ENCODE results near the gene PIK3R2.

DNA sequence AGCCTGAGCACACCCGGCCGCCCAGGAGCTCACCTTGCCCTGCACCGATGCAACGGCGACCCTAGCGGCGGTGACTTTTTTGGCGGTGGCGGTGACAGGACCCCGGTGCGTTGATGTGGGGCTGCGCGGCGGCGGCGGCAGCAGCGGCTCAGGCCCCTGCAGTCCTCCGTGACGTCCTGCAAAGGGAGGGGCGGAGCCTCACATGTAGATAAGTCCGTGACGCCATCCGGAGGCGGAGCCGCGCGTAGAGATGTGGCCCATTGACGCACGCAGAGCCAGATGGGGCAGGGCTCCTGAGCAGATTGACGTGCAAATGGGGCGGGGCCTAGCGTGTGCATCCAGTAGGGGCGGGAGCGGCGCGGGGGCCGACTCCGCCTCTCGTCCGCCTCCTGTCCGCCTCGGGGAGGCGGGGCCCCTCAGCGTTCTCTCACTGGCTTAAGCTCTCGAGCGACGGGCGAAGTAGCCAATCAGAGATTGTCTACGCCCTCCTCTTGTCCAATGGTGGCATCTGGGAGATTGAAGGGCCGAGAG, 51.0 kb downstream of the PIK3R2 start, which contains the start of gene RAB3A:
- TF ChIP-seq, protein P1, sequence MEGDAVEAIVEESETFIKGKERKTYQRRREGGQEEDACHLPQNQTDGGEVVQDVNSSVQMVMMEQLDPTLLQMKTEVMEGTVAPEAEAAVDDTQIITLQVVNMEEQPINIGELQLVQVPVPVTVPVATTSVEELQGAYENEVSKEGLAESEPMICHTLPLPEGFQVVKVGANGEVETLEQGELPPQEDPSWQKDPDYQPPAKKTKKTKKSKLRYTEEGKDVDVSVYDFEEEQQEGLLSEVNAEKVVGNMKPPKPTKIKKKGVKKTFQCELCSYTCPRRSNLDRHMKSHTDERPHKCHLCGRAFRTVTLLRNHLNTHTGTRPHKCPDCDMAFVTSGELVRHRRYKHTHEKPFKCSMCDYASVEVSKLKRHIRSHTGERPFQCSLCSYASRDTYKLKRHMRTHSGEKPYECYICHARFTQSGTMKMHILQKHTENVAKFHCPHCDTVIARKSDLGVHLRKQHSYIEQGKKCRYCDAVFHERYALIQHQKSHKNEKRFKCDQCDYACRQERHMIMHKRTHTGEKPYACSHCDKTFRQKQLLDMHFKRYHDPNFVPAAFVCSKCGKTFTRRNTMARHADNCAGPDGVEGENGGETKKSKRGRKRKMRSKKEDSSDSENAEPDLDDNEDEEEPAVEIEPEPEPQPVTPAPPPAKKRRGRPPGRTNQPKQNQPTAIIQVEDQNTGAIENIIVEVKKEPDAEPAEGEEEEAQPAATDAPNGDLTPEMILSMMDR (IDR thresholded peaks at IDR 0.05; ENCODE audit: low read depth, low read length, missing input control), result no peak
- TF ChIP-seq SP1 (IDR thresholded peaks at IDR 0.05) (peak; percentile 100), JUND (IDR thresholded peaks at IDR 0.05) (peak in 1 of 2 donors; percentile 41), GABPA (IDR thresholded peaks at IDR 0.05 in 1 of 2, conservative IDR thresholded peaks at IDR 0.05 in 1 of 2) (peak in 1 of 2 donors; percentile 51), EGR1 (IDR thresholded peaks at IDR 0.05; ENCODE audit: low read depth in 2 of 2) (no peak), HNF4G (IDR thresholded peaks at IDR 0.05) (no peak), HNF4A (conservative IDR thresholded peaks at IDR 0.05) (no peak), TAF1 (conservative IDR thresholded peaks at IDR 0.05) (no peak), YY1 (IDR thresholded peaks at IDR 0.05) (peak; percentile 90), RXRA (IDR thresholded peaks at IDR 0.05) (no peak)
- TF ChIP-seq, protein P2, sequence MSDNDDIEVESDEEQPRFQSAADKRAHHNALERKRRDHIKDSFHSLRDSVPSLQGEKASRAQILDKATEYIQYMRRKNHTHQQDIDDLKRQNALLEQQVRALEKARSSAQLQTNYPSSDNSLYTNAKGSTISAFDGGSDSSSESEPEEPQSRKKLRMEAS (IDR thresholded peaks at IDR 0.05), result no peak
- TF ChIP-seq, protein P3, sequence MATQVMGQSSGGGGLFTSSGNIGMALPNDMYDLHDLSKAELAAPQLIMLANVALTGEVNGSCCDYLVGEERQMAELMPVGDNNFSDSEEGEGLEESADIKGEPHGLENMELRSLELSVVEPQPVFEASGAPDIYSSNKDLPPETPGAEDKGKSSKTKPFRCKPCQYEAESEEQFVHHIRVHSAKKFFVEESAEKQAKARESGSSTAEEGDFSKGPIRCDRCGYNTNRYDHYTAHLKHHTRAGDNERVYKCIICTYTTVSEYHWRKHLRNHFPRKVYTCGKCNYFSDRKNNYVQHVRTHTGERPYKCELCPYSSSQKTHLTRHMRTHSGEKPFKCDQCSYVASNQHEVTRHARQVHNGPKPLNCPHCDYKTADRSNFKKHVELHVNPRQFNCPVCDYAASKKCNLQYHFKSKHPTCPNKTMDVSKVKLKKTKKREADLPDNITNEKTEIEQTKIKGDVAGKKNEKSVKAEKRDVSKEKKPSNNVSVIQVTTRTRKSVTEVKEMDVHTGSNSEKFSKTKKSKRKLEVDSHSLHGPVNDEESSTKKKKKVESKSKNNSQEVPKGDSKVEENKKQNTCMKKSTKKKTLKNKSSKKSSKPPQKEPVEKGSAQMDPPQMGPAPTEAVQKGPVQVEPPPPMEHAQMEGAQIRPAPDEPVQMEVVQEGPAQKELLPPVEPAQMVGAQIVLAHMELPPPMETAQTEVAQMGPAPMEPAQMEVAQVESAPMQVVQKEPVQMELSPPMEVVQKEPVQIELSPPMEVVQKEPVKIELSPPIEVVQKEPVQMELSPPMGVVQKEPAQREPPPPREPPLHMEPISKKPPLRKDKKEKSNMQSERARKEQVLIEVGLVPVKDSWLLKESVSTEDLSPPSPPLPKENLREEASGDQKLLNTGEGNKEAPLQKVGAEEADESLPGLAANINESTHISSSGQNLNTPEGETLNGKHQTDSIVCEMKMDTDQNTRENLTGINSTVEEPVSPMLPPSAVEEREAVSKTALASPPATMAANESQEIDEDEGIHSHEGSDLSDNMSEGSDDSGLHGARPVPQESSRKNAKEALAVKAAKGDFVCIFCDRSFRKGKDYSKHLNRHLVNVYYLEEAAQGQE (IDR thresholded peaks at IDR 0.05), result no peak
